GM21447 (cell line): ENCODE results near the gene STUM.
A peak's percentile ranks its signal among the peaks of the same experiment; 100 is the strongest.

Source experiments
- ATAC-seq: cut with Tn5 transposase; IDR thresholded peaks from one replicate; pipeline ENCODE4 v1.9.1; 2021; ENCODE audit not compliant: unreplicated experiment

Gene STUM

DNA sequence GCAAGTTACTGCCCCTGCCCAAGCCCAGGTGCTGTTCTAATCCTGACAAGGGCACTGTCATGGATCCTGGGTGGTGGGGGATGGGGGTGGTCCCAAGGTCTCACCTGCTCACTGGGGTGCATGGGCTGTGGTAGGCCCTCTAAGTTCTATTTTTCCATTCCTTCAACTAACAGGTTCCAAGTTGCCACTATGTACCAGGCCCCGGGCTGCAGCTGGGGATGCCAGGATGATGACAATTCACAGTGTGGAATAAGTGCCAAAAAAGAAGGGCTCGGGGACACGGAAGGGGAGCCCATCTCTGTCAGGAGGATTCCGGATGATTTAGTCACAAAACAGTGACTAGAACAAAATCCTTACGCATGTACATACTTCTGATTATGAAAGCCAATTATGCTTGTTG is 76.0 kb downstream of the STUM start:
- ATAC-seq, result no peak

DNA sequence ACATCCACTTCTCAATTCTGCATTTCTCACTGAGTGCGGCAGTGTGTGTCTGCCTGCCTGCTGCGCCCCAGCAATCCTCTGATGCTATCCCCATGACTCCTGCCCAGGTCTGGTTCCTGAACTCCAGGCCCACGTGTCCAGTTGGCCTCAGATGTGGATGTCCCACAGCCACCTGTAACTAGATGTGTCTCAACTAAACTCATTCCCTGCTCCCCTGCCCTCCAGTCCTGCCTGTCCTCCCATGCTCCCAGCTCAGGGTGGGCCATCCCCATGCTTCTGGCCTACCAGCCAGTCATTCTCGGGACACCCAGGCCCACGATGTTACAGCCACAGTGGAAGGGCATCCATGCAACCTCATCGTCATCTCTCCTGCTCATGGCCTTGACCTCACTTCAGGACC is 76.8 kb downstream of the STUM start:
- no peak for ATAC-seq

DNA sequence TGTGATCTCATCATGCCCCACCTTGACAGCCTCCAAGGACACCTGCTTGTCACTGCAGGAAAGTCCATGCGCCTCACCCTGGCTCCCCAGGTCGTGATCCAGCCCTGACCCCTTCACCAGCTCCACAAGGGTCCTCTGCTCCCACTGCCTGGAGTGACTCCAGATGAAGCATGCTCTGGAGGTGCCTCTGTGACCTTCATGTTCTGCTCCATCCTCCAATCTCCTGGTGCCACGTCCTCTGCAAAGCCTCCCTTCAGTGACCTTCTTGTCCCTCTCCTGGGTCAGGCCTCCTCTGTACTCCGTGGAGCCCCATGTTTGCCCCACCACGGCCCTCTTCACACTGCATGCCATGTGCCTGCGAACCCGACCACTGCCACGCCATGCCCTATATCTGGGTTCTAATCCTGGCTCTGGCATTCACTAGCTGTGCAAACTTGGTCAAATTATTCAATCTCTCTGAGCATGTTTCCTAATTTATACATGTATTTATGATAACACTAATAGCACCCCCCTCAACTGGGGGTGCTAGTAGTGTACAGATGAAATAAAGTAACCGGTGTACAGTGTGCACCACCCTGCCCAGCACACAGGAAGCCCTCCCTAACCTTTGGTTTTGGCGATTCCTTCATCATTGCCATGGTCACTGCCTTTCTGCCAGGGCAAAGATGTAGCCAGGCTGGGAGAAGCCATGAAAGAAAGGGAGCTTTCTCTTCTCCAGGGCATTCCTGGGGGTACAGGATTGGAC is 77.4 kb downstream of the STUM start:
- no peak for ATAC-seq

DNA sequence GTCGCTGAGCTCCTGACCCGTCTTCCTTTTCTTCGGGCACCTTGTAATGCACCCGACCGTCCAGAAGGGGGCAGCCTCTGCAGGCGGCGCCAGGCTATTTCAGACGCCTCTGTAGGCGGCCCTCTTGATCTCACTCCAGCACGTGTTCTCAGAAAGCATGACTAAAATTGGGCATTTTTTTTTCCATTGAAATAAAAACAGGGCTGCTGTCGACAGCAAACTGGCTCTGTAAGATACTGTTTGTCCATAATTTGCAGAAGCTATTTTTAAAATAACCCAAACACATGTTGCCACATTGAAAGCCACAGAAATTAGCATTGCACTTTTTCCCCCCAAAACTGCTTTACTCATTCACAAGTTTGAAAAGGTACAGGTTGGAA is 78.0 kb downstream of the STUM start:
- peak; percentile 88 for ATAC-seq

DNA sequence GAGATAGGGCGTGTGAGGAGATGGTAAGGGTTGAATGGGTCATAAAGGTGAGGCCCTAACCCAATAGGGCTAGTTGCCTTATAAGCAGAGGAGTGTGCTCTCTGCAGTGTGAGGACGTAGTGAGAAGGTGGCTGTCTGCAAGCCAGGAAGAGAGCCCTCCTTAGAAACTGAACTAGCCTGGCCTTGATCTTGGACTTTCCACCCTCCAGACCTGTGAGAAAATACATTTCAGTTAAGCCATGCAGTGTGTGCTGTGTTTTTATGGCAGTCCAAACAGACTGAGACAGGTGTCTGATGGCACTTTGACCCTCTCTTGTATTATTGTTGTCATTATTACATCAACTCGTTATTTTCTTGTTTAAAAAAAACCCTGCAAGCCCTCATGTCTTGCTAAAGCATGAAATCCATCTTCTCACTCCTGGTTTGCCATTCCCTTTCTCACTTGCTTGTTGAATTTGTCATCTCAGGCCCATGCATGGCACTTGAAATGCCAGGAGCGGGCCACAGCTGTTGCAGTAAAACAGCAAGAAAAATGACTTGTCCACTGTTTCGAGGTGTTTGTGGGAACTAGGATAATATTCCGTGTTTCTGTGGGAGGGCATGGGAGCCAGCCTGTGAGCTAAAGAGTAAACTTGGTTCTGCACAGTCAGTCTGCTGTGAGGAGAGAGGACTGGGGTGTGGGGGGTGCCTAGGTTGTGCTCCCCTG is 78.6 kb downstream of the STUM start:
- ATAC-seq, result no peak

DNA sequence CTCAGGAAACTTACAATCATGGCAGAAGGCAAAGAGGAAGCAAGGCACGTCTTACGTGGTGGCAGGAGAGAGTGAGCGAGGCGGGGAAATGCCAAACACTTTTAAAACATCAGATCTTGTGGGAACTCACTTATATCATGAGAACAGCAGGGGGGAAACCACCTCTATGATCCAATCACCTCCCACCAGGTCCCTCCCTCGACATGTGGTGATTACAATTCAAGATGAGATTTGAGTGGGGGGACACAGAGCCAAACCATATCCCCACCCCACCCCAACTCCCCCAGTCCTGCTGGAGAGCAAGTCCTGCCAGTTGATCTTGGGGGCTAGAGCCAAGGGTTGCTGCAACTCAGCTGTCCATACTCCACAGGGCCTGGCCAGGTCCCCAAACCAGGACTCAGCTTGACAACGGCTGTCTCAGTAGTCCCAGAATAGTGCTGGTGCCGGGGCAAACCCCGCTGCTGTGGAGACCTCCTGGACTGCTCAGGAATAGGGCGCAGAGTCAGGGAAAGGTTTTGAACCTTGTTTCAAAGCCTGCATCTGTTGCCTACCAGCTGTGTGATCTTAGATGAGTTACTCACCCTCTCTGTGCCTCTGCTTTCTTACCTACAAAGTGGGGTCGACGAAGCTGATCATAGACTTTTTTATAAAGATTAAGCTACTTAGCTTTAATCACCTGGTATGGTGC is 79.5 kb downstream of the STUM start:
- no peak for ATAC-seq

DNA sequence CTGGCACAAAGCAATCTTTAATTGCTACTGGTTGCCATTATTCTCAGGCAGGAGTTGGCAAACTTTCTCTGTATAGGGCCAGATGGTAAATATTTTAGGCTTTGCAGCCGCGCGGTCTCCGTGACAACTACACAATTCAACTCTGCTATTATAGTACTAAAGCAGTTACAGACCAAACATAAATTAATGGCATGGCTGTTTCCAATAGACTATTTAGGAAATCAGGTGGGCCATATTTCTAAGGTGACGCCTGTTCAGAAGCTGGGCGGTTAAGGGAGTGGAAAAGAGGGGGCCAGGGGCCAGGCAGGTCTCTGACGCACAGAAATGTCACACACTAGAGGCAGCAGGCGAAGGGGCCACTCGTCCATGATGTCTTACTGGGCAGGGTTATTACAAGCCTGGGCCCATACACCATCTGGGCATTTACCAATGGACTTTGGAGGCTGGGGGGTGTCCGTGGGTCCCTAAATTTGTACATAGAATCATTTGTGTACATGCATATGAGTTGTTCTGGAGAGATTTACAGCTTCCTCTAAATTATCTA is 80.1 kb downstream of the STUM start:
- no peak for ATAC-seq

DNA sequence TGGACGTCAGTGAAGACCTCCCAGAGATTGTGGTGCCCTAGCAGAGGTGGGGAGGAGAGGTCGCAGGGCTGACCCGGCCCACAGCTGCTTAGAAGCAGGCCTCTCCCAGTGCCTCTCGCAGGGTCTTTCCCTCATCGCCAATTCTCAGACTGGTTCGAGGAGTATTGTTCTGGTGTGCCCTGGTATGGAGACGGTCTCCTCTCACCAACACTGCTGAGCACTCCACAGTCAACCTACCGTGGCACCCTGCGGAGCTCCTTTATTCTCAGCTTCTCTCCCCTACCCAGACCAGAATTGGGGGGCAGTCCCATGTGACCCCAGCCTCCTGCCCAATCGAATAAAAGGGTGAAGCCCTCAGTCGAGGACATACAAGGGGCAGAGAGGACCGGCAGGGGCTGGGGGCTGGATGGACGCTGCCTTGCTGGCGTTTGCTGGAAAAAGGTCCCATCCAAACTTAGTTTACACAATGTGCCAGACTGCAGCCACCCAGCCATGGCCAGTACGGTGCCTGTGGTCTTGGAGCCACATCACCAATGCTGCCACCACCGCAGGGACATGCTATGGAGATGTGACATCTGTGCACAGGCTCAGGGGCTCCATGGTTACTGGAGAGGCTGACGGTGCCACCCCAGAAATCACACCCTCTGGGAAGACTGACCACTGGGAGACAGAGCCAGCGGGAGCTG is 80.8 kb downstream of the STUM start:
- no peak for ATAC-seq

DNA sequence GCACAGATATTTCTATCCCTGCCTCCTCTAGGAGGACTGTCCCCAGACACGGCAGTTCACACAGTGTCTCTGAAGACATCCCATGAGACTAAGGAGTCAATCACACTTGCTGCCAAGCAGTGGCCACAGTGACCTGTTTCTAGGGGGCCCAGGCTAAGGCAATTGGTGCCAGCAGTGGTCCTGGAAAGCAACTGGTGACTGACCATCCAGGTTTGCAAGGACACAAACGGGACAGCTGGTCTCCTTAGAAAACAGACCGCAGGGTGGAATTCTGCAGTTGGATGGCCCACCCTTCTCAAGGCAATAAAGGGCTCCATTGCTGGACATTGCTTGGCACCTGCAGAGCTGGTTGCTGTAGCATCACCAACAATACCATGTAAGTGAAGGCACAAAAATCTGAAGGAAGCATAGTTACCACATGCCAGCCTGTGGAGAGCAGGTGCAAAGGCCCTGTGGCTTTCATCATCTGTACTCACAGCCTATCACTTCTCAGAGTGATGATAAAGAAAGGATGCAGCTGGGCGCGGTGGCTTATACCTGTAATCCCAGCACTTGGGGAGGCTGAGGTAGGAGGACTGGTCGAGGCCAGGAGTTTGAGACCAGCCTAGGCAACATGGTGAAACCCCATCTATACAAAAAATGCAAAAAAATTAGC is 81.5 kb downstream of the STUM start:
- ATAC-seq, result no peak

DNA sequence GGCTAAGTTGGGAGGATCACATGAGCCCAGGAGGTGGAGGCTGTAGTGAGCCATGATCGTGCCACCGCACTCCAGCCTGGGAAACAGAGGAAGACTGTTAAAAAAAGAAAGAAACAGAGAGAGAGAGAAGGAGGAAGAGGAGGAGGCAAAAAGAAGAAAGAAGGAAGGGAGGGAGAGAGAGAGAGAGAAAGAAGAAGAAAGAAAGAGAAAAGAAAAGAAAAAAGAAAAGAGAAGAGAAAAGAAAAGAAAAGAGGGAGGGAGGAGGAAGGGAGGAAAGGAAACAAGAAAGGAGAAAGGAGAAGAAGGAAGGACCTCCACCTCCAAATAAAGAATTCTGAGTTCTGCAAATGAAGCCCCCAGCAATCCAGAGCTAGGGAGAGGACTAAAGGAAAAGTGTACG is 82.0 kb downstream of the STUM start:
- no peak for ATAC-seq

DNA sequence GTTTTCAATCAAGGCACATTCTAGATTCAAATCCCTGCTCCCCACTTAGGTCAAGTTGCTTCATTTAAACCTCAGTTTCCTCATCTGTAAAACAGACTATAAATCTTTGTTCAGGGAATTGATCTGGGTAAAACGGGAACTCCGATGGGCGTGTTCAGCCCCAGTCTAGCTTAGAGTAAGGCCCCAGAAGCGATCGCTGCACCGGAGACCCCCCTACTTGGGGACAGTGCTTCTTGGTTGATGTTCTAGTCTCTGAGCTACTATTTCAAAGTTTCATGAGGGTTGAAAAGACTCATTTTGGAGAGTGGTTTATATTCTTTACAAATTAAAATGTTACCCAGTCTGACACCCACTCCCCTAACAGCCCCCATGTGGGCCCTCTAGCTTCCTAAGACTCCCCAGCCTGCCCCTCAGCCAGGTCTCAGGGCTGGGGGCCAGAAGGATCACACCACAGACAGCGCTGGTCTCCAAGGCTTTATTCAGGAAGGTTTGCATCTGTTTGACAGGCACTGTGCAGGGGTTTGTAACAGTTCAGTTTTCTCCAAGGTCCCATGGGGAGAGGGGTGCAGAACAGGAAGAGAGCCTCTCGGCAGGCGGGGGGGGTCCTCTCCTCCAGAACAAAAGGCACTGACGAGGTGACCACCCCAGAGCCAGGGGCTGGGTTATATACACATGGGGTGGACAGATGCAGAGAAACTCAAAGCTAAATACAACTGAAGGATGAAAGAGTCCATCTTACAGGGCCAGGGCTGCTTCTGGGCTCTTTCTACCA is 82.9 kb downstream of the STUM start:
- ATAC-seq, result no peak

DNA sequence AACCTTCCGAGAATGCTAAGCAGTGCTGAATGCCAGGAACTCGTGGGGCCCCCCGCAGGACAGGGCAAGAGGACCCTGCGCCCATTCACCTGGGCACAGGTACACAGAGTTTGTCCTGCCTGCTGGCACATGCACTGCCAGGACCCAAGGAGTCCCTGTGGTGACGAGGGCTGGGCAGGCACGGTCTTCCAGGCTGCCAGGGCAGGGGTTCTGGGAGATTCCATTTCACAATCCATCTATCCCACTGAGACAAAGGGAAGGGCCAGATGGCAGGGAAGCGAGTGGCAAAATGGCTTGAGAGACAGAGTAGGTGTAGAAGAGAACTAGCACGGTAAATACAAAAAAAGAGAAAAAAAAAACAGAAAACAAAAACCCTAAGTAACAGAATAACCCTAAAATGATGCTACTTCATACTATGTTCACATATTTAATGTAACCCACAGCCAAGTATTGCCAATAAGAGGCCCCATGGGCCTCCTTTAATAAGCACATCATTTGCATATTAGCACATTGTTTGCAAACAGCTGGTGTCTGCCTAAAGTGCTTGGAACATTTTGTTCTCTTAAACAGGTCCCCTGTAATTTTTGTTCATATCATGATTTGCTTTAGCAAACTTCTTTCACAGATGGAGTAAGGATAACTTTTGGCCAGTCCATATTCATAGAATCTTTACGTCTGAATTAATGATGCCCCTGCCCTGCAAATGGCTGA is 83.8 kb downstream of the STUM start:
- ATAC-seq, result no peak

DNA sequence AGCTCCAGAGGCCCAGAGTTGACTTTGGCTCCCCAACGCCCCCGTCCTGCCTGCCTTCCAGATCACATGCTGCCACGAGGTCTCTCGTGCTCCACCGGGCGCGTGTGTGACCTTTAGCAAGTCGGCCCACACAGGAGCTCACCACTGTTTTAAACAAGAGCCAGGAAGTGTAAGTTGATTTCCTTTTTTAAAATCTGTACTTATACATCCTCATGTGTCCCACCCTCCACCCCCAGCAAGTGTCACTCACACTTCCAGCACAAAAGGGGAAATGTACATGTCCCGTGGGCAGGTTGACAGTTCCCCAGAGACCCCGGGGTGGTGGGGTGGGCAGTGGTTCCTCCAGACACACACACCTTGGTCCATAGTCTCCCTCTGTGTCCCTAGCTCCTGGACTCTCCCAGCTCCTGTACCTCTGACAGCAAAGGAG is 84.4 kb downstream of the STUM start:
- ATAC-seq, result no peak

DNA sequence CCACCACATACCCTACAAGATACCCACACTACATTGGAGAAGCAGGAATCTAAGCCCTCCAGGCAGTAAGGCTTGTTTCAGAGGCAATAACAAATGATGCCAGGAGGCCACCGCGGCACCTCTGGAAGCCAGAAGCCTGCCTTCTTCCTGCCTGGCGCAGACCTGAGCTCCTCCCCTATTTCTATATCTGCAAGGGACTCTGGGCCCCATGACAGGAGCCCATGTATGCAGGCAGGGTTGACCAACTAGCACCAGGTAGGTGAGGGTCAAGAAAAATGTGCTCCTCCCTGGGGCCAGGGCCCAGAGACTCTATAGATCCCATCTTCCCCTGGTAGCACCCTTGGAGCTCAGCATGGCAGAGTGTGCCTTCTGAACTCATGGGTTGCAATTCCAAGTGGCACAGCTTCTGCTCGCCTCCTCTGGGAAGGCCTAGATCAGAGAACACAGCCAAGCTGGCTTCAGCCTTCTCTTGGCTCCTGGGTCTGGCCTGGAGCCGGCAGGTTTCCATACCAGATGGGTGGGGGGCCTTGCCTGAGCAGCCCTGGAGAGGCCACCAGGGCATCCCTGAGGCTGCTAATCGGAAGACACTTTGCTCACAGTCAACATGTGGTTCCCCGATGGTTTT is 85.1 kb downstream of the STUM start:
- ATAC-seq, result no peak

DNA sequence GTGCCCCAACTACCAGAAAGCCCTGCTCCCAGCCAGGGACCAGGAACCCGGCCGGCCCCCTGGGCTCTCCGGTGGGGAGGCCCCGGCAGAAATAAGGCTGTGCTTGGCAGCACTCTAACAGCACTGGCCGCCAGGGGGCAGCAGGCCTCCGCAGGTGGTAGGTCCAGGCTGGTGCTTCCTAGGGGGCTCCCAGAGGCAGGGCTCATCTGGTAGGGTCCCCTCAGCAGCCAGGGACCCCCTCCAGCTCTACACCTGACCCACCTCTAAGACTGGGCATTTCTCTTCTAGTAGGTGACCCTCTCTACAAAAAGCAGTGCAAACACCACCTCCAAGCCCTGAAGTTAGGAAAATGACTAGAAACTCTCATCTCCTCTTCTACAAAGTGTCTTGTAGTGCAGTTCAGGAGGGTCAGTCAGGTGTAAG is 85.6 kb downstream of the STUM start:
- ATAC-seq, result peak; percentile 83

DNA sequence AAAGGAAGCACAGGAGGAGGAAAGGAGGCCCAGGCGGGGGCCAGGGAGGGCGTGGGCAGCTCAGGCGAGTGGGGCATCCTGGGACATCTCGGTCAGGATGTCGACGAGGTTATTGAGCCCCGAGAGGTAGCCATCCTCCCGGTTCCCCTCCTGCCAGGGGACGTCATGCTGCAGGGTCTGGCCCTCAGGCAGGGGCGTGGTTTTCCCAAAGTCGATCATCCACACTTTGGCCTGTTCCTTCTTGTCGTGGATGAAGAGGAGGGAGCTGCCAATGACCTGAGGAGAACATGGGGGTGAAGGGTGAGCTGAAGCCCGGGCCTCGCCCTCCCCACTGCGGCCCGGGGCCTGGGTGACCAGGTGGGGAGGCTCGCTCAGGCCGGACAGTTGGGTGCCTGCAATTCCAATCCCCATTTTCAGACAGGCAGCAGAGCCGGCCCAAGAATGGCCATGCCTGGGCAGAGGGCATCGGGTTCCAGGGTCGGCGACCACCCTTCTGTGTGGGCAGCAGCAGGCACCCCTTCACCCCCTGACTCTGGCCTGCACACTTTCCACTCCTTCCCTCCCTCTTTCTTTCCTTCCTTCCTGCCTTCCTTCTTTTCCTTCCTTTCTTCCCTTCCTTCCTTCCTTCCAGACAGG is 86.2 kb downstream of the STUM start:
- no peak for ATAC-seq

DNA sequence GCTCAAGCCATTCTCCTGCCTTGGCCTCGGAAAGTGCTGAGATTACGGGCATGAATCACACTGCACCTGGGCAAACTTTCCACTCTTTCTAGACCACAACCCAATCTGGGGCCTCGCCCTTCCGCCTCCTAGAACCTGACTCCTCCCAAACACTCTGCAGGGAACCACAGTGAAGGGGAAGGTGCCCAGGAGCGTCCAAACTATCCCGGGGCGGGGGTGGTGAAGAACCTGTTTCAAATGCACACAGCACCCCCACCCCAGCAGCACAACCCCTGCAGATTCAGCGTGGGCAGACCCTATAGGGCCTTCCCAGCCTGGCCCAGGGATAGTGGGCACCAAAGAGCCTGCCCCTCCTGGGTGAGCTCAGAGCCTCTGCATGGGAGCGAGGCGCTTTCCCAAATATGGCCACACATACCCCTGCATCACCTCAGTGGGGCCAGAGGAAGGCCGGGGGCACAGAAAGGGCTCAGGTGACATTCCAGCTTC is 86.9 kb downstream of the STUM start:
- no peak for ATAC-seq

DNA sequence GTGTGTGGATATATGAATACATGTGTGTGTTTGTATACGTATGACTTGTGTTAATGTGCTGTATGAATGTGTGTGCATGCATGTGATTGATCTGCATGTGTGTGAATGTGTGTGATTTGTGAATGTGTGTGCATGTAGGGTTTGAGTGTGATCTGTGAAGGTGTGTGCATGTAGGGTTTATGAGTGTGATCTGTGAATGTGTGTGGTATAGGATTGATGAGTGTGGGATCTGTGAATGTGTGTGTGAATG is 88.2 kb downstream of the STUM start:
- no peak for ATAC-seq
